GM10847 (cell line): ENCODE results near the gene CC2D2A.

Experiments
- POLR2A ChIP-seq: IDR thresholded peaks from 2 replicates; pipeline ENCODE4 v1.6.1; 2011; ENCODE audit not compliant: insufficient read length; ENCODE audit errors: extremely low read depth

CC2D2A gene

DNA sequence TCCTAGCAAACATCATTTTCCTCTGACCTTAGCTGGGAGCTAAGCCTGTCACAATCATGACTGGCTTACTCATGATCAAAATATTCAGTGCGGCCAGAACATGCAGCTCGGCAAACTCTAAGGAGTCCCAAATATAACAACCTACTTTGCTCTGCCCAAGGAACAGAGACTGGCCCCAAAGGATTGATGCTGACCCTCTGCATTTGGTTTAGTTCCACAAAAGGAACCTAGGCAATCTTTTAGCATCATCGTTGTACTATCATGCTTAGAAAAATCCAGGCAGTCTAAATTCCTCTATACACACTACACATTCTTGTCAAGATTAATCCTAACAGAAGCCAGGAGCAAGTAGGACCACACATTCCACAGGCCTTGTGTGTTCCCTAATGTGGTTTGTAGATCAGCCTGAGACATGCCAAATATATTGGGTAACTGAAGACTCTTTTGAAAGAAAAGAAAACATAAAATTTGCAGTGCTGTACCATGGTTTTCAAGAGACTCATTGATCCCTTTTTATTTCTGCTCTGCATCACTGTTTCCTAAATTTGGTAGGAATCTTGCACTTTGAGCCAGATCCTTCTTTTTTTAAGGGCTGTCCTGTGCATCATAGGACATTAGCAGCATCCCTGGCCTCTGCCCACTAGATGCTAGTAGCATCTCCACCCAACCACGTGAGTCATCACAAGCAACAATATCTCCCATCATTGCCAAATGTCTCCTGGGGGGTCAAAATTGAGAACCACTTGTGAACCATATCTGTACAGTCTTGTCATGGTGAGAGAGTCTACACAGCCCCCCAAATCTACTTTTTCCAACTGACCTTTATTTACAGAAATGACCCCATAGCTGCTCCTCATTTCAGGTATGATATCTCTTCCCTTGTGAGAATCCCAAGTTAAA is 17.6 kb upstream of the CC2D2A start:
- no peak for TF ChIP-seq POLR2A

DNA sequence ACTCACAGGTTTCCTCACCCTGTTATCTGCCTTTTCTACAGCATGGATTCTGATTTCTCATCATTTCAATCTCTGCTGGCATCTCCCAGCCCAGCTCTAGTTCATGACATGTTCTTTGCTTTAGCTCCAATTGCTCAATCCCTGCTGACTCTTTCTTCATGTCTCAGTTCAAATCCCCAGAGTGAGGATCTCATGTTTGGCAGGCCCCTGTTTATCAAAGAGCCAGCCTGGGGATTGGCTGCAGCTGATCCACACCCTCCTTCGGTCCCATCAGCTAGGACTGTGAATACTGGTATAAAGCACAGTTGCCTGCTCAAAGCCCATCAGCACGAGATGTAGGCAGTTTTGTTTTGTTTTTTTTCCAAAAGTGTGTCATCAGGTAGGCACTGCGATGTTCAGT is 14.4 kb upstream of the CC2D2A start:
- no peak for TF ChIP-seq POLR2A

- TF ChIP-seq POLR2A: no peak
Measured at GRCh38 chr4:15457406-15458201, 12.1 kb upstream of the CC2D2A start.

DNA sequence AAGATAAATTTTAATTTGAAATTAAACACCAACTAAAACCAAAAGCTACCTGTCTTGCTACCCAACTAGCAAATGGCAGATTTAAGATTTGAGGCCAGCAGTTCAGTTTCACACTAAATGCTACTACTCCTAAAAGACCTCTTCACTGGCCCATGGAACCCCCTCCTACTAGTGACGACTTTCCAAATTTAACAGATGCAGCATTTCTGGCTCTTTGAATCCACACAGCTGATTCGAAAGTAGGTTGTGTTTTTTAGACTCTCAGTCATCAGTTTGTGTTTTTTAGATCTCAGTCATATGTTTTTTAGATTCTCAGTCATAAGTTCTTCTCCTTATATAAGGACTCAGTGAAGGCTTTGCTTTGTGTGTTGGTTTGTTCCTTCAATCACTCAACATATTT is 11.1 kb upstream of the CC2D2A start:
- no peak for TF ChIP-seq POLR2A

DNA sequence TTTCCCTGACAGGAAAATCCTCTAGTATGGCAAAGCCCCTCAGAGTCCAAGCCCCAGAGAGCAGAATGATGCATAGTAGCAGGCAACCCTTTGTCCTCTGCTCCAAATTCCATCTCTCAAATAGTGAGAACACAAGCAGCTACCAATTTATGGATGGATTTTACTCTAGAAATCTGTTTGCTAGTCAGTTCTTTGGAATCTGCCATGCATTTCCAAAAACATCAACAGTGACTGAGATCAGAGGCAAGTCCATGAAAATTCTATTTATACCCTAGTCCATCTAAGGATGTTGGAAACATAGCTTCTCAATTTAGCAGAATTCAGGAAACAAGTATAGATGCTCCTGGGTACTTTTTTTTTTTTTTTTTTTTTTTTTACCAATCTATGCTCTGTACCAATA is 10.0 kb upstream of the CC2D2A start:
- TF ChIP-seq POLR2A: no peak

DNA sequence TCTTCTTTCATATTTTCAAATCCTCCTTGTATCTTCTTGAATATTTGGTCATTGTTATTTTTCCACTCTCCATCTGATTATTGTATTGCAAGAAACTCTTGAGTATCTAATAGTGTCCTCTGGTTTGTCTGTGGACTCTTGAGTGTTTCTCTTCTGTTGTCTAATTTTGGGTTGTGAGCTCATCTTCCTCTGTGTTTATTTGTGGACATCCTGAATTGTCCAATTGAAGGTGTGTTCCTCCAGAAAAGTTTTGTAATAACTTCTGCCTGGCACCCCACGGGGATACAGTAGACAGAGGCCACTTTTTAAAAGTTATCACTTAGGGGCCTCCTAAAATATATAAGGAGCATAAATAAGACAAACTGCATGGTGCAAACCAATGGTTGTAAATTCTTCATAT is 3.1 kb upstream of the CC2D2A start:
- TF ChIP-seq POLR2A: no peak

DNA sequence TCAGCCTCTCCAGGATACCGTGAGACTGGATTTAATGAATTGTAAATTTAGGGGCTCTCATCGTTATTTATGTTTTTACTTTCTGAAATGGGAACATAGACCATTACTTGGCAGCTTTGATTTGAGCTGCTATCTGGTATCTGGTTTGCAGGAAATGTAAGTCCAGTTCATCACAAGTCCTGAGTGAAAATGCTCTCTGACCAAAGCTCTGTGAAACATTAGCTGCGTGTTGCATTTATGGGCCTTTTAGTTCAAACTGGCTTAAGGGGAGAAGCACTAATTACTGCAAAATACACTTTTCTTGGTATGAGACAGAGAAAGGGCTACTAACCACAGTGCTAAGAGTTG is 420 bp downstream of the CC2D2A start:
- no peak for TF ChIP-seq POLR2A

DNA sequence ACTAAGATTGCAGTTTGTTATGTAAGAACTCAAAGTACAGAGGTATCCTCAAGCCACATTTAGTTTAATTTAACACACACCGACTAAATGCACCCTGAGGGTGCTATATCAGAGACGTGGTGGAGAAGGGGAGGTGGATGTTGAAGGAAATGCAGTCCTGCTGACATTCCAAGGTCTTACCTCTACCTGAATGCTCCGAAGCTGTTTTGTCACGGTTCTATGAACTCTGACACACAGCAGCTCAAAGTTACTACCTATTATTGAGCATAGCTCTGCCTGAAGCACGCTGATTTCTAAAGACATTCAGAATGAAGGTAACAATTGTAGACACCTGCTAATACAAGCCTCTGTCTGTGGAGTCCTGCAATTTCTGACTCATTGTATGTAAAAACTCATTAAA is 6.7 kb downstream of the CC2D2A start:
- TF ChIP-seq POLR2A: no peak

GRCh38 chr4:15478724-15479088 is 9.0 kb downstream of the CC2D2A start:
- no peak for TF ChIP-seq POLR2A

- no peak for TF ChIP-seq POLR2A
Measured at GRCh38 chr4:15479089-15479912, 9.6 kb downstream of the CC2D2A start.

- TF ChIP-seq POLR2A: no peak
Measured at GRCh38 chr4:15479913-15480185, 10.2 kb downstream of the CC2D2A start.

DNA sequence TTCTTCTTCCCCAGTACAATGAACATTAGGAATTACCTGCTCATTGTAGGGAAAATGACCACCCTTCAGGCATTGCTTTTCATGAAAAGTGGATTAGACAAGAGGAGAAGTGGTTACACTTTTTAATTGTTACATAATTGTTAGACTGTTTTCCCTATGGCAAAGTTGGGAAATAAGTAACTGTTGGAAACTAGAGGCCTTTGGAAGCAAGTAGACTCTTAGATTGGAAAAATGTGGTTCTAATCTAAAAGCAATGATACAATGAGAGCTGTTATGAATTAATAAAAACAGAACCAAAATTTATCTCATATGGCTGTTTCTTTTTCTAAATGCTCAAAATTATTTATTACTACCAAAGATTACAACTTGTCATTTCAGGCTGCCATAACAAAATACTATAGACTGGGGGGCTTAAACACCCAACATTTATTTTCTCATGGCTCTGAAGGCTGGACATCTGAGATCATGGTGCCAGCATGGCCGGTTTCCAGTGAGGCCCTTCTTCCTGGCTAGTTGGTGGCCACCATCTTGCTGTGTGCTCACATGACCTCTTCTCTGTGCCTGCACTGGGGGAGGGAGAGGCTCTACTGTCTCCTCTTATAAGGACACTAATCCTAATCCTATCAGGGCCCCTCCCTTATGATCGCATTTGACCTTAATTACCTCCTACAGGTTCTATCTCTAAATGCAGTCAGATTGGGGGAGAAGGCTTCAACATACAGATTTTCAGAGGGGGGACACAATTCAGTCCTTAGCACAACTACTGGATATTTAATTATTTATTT is 12.5 kb downstream of the CC2D2A start:
- TF ChIP-seq POLR2A: no peak

- no peak for TF ChIP-seq POLR2A
Measured at GRCh38 chr4:15482842-15483241, 13.2 kb downstream of the CC2D2A start.

GRCh38 chr4:15488136-15488535 is 18.5 kb downstream of the CC2D2A start:
- TF ChIP-seq POLR2A: no peak

GRCh38 chr4:15488658-15489470 is 19.2 kb downstream of the CC2D2A start:
- TF ChIP-seq POLR2A: no peak

- no peak for TF ChIP-seq POLR2A
Measured at GRCh38 chr4:15489551-15489950, 19.9 kb downstream of the CC2D2A start.
